Measurements from ENCODE around the gene DNAJB13.

GRCh38 chr11:74004759-74005615, 54.2 kb downstream of the DNAJB13 start:
- TF ChIP-seq CTCF (IDR thresholded peaks at IDR 0.05) = no peak
- TF ChIP-seq EZH2 (IDR thresholded peaks at IDR 0.05; ENCODE audit: borderline replicate concordance, insufficient read depth, low read depth, low read length, poor library complexity, severe bottlenecking) = no peak
